T-helper 17 cell (primary cell): ENCODE results near the gene PTGER2. TPM values are rescaled to one million over a fixed set of nuclear protein-coding genes. Genes with fewer than 3 reads are reported as not detected.

Experiments used
- total RNA-seq, 4 donors: library from RNA in 2 of 4; stranded (reverse) in 2 of 4; gene quantifications; one replicate each; pipeline ENCODE4 v1.2.3 and lab custom pipeline; 2022 to 2026

Gene PTGER2
- total RNA-seq, 2 donors from 2014 or later, result 40.5 to 52.1 TPM

Other genes starting within 250 kb of the PTGER2 start
- gene NID2, start 245.3 kb upstream of the PTGER2 start, total RNA-seq, result 1 to 10 TPM in 1 of 2 donors, under 1 TPM in 1; 0.62 to 2.2 TPM
- gene PTGDR, start 46.6 kb upstream of the PTGER2 start, total RNA-seq, result 1 to 10 TPM; 2.5 to 3.7 TPM
- 10 to 100 TPM in 1 of 2 donors, 1 to 10 TPM in 1; 9.4 to 13.7 TPM for gene TXNDC16, start 238.2 kb downstream of the PTGER2 start, total RNA-seq
- gene GPR137C, start 238.5 kb downstream of the PTGER2 start, total RNA-seq, result under 1 TPM; 0.37 to 0.70 TPM